DND-41 (cell line): ENCODE data around the gene CD81.

Experiments
- ATAC-seq: fragments of 200-7000 bp; cut with Tn5 transposase; 3 replicates; pipeline ENCODE4 v1.9.1; 2021; ENCODE audit warnings: low read depth; ENCODE audit not compliant: insufficient read depth
- DNase-seq: peaks from one replicate; pipeline ENCODE4 v3.0.0-alpha.2; 2020
- H2AFZ ChIP-seq: 2 replicates; pipeline ENCODE4 v1.6.0; 2012; ENCODE audit warnings: low read depth, low read length
- H3K27ac ChIP-seq: 2 replicates; pipeline ENCODE4 v1.5.1; 2012; ENCODE audit warnings: low read length, inconsistent platforms
- H3K27me3 ChIP-seq: fragments of 200-600 bp; sonication (generic); 2 replicates; pipeline ENCODE4 v1.6.0; 2012; ENCODE audit warnings: low read length, mild to moderate bottlenecking, inconsistent platforms; ENCODE audit not compliant: insufficient read depth, poor library complexity
- H3K36me3 ChIP-seq: 2 replicates; pipeline ENCODE4 v1.5.1; 2012; ENCODE audit warnings: low read length, inconsistent platforms; ENCODE audit not compliant: insufficient read depth
- H3K4me1 ChIP-seq: 2 replicates; pipeline ENCODE4 v1.5.1; 2012; ENCODE audit warnings: mild to moderate bottlenecking, low read length; ENCODE audit not compliant: insufficient read depth
- H3K4me2 ChIP-seq: 2 replicates; pipeline ENCODE4 v1.6.0; 2012; ENCODE audit warnings: mild to moderate bottlenecking, moderate library complexity, low read length, inconsistent platforms; ENCODE audit not compliant: insufficient read depth
- H3K4me3 ChIP-seq, 2 experiments: fragments of 200-600 bp in 1 of 2; shearing (Covaris generic) in 1 of 2; 2 replicates each; pipeline ENCODE4 v1.5.1; 2012 to 2016; ENCODE audit warnings: inconsistent platforms in 2 of 2, low read length in 2 of 2, mild to moderate bottlenecking in 2 of 2, low read depth in 1 of 2, moderate library complexity in 1 of 2
- H3K79me2 ChIP-seq: 2 replicates; pipeline ENCODE4 v1.6.0; 2012; ENCODE audit warnings: low read length, inconsistent platforms; ENCODE audit not compliant: insufficient read depth
- H3K9ac ChIP-seq: 2 replicates; pipeline ENCODE4 v1.6.0; 2012; ENCODE audit warnings: low read depth, mild to moderate bottlenecking, inconsistent platforms, low read length, moderate library complexity
- H3K9me3 ChIP-seq: 2 replicates; pipeline ENCODE4 v1.5.1; 2012; ENCODE audit warnings: low read length, moderate library complexity, mild to moderate bottlenecking, inconsistent platforms; ENCODE audit not compliant: insufficient read depth, severe bottlenecking
- H4K20me1 ChIP-seq: 2 replicates; pipeline ENCODE4 v1.6.0; 2012; ENCODE audit warnings: low read length; ENCODE audit not compliant: insufficient read depth
- EZH2 ChIP-seq: IDR thresholded peaks from 3 replicates; pipeline ENCODE4 v1.6.1; 2012; ENCODE audit warnings: borderline replicate concordance, low read depth, mild to moderate bottlenecking, moderate library complexity, low read length, inconsistent platforms; ENCODE audit not compliant: severe bottlenecking
- TF ChIP-seq, protein P1 (sequence below): IDR thresholded peaks from 2 replicates; pipeline ENCODE4 v1.5.1; 2012; ENCODE audit warnings: borderline replicate concordance, low read length, moderate library complexity, mild to moderate bottlenecking; ENCODE audit not compliant: poor library complexity, severe bottlenecking; ENCODE audit errors: extremely low read depth

CD81 gene

DNA sequence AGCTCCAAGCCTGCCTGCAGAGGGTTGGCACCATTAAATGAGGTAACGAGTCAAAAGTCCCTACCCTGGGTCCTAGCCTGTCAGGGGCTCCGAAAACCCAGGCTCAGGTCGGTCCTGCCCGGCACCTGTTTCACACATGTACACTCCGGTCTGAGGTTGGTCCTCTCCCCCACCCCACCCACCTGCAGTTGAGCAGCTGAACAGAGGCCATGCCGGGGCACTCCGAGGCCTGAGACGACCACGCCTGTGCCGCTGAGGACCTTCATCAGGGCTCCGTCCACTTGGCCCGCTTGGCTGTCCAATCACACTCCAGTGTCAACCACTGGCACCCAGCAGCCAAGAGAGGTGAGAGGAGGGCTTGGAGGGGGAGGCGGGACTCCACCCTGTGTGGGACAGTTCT is 25.0 kb downstream of the CD81 start:
- Histone ChIP-seq H3K27ac (no peak overlapping the region), H3K4me1 (peaks cover 34% of the 10 kb centered on the region), H3K4me2 (peak overlapping the region; percentile 79), H3K9me3 (no peaks in the 10 kb centered on the region), H3K79me2 (peaks cover 35% of the 10 kb centered on the region), H2AFZ (no peak overlapping the region), H3K36me3 (peaks cover 50% of the 10 kb centered on the region), H3K27me3 (no peaks in the 10 kb centered on the region), H4K20me1 (peaks cover 40% of the 10 kb centered on the region), H3K4me3 (peak overlapping the region in 1 of 2 experiments; percentile 98; a peak in 3 of 4 replicates), H3K9ac (peak overlapping the region; percentile 93)
- no peak for ATAC-seq
- DNase-seq, result no peak
- TF ChIP-seq, protein P1, sequence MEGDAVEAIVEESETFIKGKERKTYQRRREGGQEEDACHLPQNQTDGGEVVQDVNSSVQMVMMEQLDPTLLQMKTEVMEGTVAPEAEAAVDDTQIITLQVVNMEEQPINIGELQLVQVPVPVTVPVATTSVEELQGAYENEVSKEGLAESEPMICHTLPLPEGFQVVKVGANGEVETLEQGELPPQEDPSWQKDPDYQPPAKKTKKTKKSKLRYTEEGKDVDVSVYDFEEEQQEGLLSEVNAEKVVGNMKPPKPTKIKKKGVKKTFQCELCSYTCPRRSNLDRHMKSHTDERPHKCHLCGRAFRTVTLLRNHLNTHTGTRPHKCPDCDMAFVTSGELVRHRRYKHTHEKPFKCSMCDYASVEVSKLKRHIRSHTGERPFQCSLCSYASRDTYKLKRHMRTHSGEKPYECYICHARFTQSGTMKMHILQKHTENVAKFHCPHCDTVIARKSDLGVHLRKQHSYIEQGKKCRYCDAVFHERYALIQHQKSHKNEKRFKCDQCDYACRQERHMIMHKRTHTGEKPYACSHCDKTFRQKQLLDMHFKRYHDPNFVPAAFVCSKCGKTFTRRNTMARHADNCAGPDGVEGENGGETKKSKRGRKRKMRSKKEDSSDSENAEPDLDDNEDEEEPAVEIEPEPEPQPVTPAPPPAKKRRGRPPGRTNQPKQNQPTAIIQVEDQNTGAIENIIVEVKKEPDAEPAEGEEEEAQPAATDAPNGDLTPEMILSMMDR, result no peak
- no peak for TF ChIP-seq EZH2

DNA sequence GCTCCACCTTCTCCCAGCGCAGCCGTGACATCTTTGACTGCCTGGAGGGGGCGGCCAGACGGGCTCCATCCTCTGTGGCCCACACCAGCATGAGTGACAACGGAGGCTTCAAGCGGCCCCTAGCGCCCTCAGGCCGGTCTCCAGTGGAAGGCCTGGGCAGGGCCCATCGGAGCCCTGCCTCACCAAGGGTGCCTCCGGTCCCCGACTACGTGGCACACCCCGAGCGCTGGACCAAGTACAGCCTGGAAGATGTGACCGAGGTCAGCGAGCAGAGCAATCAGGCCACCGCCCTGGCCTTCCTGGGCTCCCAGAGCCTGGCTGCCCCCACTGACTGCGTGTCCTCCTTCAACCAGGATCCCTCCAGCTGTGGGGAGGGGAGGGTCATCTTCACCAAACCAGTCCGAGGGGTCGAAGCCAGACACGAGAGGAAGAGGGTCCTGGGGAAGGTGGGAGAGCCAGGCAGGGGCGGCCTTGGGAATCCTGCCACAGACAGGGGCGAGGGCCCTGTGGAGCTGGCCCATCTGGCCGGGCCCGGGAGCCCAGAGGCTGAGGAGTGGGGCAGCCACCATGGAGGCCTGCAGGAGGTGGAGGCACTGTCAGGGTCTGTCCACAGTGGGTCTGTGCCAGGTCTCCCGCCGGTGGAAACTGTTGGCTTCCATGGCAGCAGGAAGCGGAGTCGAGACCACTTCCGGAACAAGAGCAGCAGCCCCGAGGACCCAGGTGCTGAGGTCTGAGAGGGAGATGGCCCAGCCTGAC is 26.0 kb downstream of the CD81 start:
- Histone ChIP-seq H3K4me2 (peak overlapping the region; percentile 8; the same call in 1 of the 2 replicates), H3K27me3 (no peaks in the 10 kb centered on the region), H3K36me3 (peaks cover 47% of the 10 kb centered on the region), H2AFZ (no peak overlapping the region), H3K4me1 (peaks cover 34% of the 10 kb centered on the region), H4K20me1 (peaks cover 40% of the 10 kb centered on the region), H3K9ac (no peak overlapping the region), H3K79me2 (peaks cover 35% of the 10 kb centered on the region), H3K9me3 (no peaks in the 10 kb centered on the region), H3K4me3 (no peak overlapping the region), H3K27ac (no peak overlapping the region)
- no peak for ATAC-seq
- TF ChIP-seq EZH2, result no peak
- TF ChIP-seq, protein P1, result no peak
- DNase-seq, result no peak

DNA sequence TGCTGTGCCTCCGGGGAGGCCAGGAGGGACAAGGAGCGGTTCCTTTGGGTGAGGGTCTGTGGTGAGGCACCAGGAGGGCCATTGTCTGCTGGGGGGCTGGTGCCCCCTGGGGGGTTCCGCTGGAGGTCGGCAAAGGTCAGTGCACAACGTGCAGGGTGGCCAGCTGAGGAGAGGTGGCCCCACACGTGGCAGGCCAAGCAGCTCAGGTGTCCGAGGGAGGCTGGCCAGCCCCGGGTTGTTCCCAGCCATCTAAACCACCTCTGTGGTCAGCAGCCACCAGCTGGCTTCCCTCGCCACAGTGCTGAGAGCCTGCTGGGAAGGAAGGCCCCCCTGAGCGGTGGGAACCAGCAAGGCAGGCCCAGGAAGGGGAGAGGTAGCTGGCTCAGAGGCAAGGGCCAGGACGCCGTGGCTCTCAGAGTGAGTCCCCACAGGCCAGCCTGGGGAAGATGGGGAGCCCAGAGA is 27.7 kb downstream of the CD81 start:
- no peak overlapping the region for H3K4me3 ChIP-seq
- ATAC-seq (no peak), DNase-seq (no peak)
- TF ChIP-seq, protein P1, result no peak
- no peak for TF ChIP-seq EZH2
- H3K4me1 ChIP-seq, result peaks cover 17% of the 10 kb centered on the region
- peaks cover 36% of the 10 kb centered on the region for H3K36me3 ChIP-seq
- H3K27ac ChIP-seq, result no peak overlapping the region
- H3K9me3 ChIP-seq, result no peaks in the 10 kb centered on the region
- H2AFZ ChIP-seq, result no peak overlapping the region
- H3K79me2 ChIP-seq, result peaks cover 28% of the 10 kb centered on the region
- no peak overlapping the region for H3K4me2 ChIP-seq
- no peak overlapping the region for H3K9ac ChIP-seq
- H3K27me3 ChIP-seq, result no peaks in the 10 kb centered on the region
- H4K20me1 ChIP-seq, result peaks cover 40% of the 10 kb centered on the region
